Neural progenitor cell (in vitro differentiated cells): ENCODE data around the gene FSTL4.

ENCODE experiments used
- EZH2phosphoT487 ChIP-seq: fragments of 200-600 bp; sonication (generic); IDR thresholded peaks from 2 replicates; pipeline ENCODE4 v1.6.1; 2017; ENCODE audit warnings: antibody characterized with exemption
- TF ChIP-seq, protein P1 (sequence below): fragments of 200-600 bp; sonication (generic); IDR thresholded peaks from 2 replicates; pipeline ENCODE4 v1.5.1; 2017; ENCODE audit warnings: antibody characterized with exemption, mild to moderate bottlenecking

GRCh38 chr5:133286483-133286882, 325.9 kb downstream of the FSTL4 start:
- TF ChIP-seq EZH2phosphoT487: no peak
- TF ChIP-seq, protein P1, sequence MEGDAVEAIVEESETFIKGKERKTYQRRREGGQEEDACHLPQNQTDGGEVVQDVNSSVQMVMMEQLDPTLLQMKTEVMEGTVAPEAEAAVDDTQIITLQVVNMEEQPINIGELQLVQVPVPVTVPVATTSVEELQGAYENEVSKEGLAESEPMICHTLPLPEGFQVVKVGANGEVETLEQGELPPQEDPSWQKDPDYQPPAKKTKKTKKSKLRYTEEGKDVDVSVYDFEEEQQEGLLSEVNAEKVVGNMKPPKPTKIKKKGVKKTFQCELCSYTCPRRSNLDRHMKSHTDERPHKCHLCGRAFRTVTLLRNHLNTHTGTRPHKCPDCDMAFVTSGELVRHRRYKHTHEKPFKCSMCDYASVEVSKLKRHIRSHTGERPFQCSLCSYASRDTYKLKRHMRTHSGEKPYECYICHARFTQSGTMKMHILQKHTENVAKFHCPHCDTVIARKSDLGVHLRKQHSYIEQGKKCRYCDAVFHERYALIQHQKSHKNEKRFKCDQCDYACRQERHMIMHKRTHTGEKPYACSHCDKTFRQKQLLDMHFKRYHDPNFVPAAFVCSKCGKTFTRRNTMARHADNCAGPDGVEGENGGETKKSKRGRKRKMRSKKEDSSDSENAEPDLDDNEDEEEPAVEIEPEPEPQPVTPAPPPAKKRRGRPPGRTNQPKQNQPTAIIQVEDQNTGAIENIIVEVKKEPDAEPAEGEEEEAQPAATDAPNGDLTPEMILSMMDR: no peak
